IPS DF 19.7 (cell line): Measurements from ENCODE around the gene MYCL.

ENCODE experiments used
- DNase-seq: peaks from one replicate; pipeline ENCODE4 v3.0.0-alpha.2; 2013; ENCODE audit warnings: low read depth, low spot score

The MYCL gene

GRCh38 chr1:39901714-39902459 is at the start of gene MYCL:
Gene MYCL (minus strand): TSS chr1:39901917. CDS start chr1:39901434, 483 bp downstream.
- no peak for DNase-seq

- DNase-seq: no peak
Observed at GRCh38 chr1:39949891-39950290, 48.2 kb upstream of the MYCL start.

- DNase-seq: no peak
Observed at GRCh38 chr1:39947260-39947659, 45.5 kb upstream of the MYCL start.

- no peak for DNase-seq
Observed at GRCh38 chr1:39946216-39946615, 44.5 kb upstream of the MYCL start.

GRCh38 chr1:39944410-39945112 is 42.8 kb upstream of the MYCL start:
- DNase-seq: no peak

GRCh38 chr1:39943471-39944290 is 42.0 kb upstream of the MYCL start:
- no peak for DNase-seq

- DNase-seq: no peak
Observed at GRCh38 chr1:39940980-39941871, 39.5 kb upstream of the MYCL start.

- DNase-seq: no peak
Observed at GRCh38 chr1:39940253-39940652, 38.5 kb upstream of the MYCL start.

GRCh38 chr1:39938856-39939255 is 37.1 kb upstream of the MYCL start:
- DNase-seq: no peak

GRCh38 chr1:39936724-39937491 is 35.2 kb upstream of the MYCL start:
- DNase-seq: no peak

- DNase-seq: no peak
Observed at GRCh38 chr1:39933956-39934941, 32.5 kb upstream of the MYCL start.

GRCh38 chr1:39928809-39929587 is 27.3 kb upstream of the MYCL start:
- no peak for DNase-seq

GRCh38 chr1:39927538-39927937 is 25.8 kb upstream of the MYCL start:
- no peak for DNase-seq

- no peak for DNase-seq
Observed at GRCh38 chr1:39926820-39927219, 25.1 kb upstream of the MYCL start.

- no peak for DNase-seq
Observed at GRCh38 chr1:39926343-39926793, 24.7 kb upstream of the MYCL start.

- DNase-seq: no peak
Observed at GRCh38 chr1:39925721-39926342, 24.1 kb upstream of the MYCL start.

- DNase-seq: peak; percentile 88
Observed at GRCh38 chr1:39922251-39922688, 20.6 kb upstream of the MYCL start.

GRCh38 chr1:39919545-39919944 is 17.8 kb upstream of the MYCL start:
- DNase-seq: no peak
